B cell (primary cell): ENCODE measurements around the gene IBA57.

Source experiments
- EZH2 ChIP-seq: IDR thresholded peaks from 2 replicates; pipeline ENCODE4 v1.6.1; 2012; ENCODE audit warnings: borderline replicate concordance, low read depth, mild to moderate bottlenecking, moderate library complexity, low read length; ENCODE audit not compliant: insufficient read depth, poor library complexity, severe bottlenecking
- TF ChIP-seq, protein P1 (sequence below): fragments of 200-600 bp; IDR thresholded peaks from one replicate; pipeline ENCODE4 v1.8.0; 2022; ENCODE audit warnings: antibody characterized with exemption, mild to moderate bottlenecking

DNA sequence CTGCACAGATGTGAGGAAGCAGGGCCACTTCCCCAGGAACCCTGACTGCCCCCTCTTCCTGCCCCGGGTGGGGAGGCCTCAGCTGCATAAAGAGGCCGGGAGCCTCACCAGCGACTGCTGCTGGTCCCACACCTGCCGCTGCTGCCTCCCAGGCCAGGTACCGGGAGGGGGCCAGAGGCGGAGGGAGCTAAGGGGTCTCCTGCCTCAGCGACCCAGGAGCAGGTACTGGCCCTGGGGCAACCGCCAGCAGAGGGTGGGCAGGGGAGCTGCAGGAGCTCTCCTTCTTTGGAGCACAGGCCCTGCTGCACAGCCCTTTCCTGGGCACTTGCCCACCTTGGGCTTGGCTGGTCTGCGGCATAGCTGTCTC is 9.1 kb upstream of the IBA57 start:
- TF ChIP-seq, protein P1, sequence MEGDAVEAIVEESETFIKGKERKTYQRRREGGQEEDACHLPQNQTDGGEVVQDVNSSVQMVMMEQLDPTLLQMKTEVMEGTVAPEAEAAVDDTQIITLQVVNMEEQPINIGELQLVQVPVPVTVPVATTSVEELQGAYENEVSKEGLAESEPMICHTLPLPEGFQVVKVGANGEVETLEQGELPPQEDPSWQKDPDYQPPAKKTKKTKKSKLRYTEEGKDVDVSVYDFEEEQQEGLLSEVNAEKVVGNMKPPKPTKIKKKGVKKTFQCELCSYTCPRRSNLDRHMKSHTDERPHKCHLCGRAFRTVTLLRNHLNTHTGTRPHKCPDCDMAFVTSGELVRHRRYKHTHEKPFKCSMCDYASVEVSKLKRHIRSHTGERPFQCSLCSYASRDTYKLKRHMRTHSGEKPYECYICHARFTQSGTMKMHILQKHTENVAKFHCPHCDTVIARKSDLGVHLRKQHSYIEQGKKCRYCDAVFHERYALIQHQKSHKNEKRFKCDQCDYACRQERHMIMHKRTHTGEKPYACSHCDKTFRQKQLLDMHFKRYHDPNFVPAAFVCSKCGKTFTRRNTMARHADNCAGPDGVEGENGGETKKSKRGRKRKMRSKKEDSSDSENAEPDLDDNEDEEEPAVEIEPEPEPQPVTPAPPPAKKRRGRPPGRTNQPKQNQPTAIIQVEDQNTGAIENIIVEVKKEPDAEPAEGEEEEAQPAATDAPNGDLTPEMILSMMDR, result no peak
- TF ChIP-seq EZH2, result no peak
